Upper lobe of left lung (tissue), 4 donors: Measurements from ENCODE around the gene VSIR.

Experiments
- POLR2A ChIP-seq, 4 donors: fragments of 450-650 bp; IDR thresholded peaks; one replicate each; pipeline ENCODE4 v1.5.1; 2016 to 2017; ENCODE audit warnings: antibody characterized with exemption in 4 of 4, mild to moderate bottlenecking in 2 of 4
- TF ChIP-seq, protein P1 (sequence below), 6 experiments: fragments of 450-650 bp in 4 of 6; fragments of 200-600 bp in 2 of 6; sonication (generic) in 2 of 6; IDR thresholded peaks; one replicate each; pipeline ENCODE4 v1.5.1; 2016 to 2019; ENCODE audit warnings: antibody characterized with exemption in 6 of 6

DNA sequence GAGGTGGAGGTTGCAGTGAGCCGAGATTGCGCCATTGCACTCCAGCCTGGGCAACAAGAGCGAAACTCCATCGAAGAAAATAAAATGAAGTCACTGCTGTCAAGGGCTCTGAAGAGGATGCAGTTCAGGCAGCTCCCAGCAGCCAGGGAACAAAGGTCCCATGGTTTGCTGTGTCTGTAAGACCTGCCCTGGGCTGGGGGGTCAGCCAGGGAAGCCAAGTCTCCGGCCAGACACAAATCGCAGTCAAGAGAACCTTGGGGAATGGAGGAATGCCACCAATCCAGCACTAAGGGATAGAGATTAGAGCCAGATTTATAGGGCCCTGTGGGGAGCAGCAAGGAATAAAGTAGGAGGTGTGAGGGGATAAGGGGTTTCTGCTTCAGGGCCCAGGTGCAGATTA is 28.9 kb upstream of the VSIR start:
- TF ChIP-seq POLR2A (IDR thresholded peaks at IDR 0.05) = no peak
- TF ChIP-seq, protein P1, sequence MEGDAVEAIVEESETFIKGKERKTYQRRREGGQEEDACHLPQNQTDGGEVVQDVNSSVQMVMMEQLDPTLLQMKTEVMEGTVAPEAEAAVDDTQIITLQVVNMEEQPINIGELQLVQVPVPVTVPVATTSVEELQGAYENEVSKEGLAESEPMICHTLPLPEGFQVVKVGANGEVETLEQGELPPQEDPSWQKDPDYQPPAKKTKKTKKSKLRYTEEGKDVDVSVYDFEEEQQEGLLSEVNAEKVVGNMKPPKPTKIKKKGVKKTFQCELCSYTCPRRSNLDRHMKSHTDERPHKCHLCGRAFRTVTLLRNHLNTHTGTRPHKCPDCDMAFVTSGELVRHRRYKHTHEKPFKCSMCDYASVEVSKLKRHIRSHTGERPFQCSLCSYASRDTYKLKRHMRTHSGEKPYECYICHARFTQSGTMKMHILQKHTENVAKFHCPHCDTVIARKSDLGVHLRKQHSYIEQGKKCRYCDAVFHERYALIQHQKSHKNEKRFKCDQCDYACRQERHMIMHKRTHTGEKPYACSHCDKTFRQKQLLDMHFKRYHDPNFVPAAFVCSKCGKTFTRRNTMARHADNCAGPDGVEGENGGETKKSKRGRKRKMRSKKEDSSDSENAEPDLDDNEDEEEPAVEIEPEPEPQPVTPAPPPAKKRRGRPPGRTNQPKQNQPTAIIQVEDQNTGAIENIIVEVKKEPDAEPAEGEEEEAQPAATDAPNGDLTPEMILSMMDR (IDR thresholded peaks at IDR 0.05) = no peak
